HepG2 (cell line): ENCODE results near the gene NDUFAF8. TPM values are rescaled to one million over a fixed set of nuclear protein-coding genes. Genes with fewer than 3 reads are reported as not detected.

ENCODE experiments used
- ARHGAP35 ChIP-seq: sonication (generic); formaldehyde crosslinking; IDR thresholded peaks from 2 replicates; pipeline ENCODE4 v1.9.0; 2022; ENCODE audit warnings: mild to moderate bottlenecking, inconsistent platforms, moderate library complexity, missing genetic modification reagents, borderline replicate concordance
- ATF2 ChIP-seq: sonication (generic); formaldehyde crosslinking; IDR thresholded peaks from 2 replicates; pipeline ENCODE4 v1.4.0; 2020; ENCODE audit warnings: missing genetic modification reagents
- ATF7-NPFF ChIP-seq: sonication (generic); formaldehyde crosslinking; IDR thresholded peaks from 2 replicates; pipeline ENCODE4 v1.8.1; 2023; ENCODE audit warnings: mild to moderate bottlenecking, low read depth, missing genetic modification reagents, moderate library complexity
- CSRNP1 ChIP-seq: sonication (generic); formaldehyde crosslinking; IDR thresholded peaks from 2 replicates; pipeline ENCODE4 v1.8.1; 2023; ENCODE audit warnings: mild to moderate bottlenecking, missing genetic modification reagents
- LBX2 ChIP-seq: sonication (generic); formaldehyde crosslinking; IDR thresholded peaks from 2 replicates; pipeline ENCODE4 v1.5.0; 2020; ENCODE audit warnings: missing genetic modification reagents, mild to moderate bottlenecking, borderline replicate concordance
- MEIS1 ChIP-seq: sonication (generic); formaldehyde crosslinking; IDR thresholded peaks from 2 replicates; pipeline ENCODE4 v1.9.0; 2021; ENCODE audit warnings: mild to moderate bottlenecking, missing genetic modification reagents, moderate library complexity, borderline replicate concordance
- MTERF4 ChIP-seq: sonication (generic); formaldehyde crosslinking; IDR thresholded peaks from 2 replicates; pipeline ENCODE4 v1.8.0; 2023; ENCODE audit warnings: mild to moderate bottlenecking, missing genetic modification reagents
- RFX5 ChIP-seq: IDR thresholded peaks from 2 replicates; pipeline ENCODE4 v1.6.1; 2011; ENCODE audit warnings: low read depth, low read length, improper control_type of control experiment
- SRSF4 ChIP-seq: fragments of 200-400 bp; formaldehyde crosslinking; IDR thresholded peaks from one replicate; pipeline ENCODE4 v1.6.1; 2018; ENCODE audit warnings: mild to moderate bottlenecking, low read depth, low read length, moderate library complexity; ENCODE audit not compliant: poor library complexity, severe bottlenecking
- TARDBP ChIP-seq: sonication (generic); formaldehyde crosslinking; IDR thresholded peaks from 2 replicates; pipeline ENCODE4 v1.8.0; 2022; ENCODE audit warnings: mild to moderate bottlenecking, missing genetic modification reagents
- TEF ChIP-seq: sonication (generic); formaldehyde crosslinking; IDR thresholded peaks from 2 replicates; pipeline ENCODE4 v1.5.0; 2020; ENCODE audit warnings: missing genetic modification reagents
- TRIM24 ChIP-seq: sonication (generic); formaldehyde crosslinking; IDR thresholded peaks from 2 replicates; pipeline ENCODE4 v1.8.0; 2022; ENCODE audit warnings: mild to moderate bottlenecking, missing genetic modification reagents
- USF2 ChIP-seq, 2 experiments: sonication (generic) in 1 of 2; formaldehyde crosslinking in 1 of 2; IDR thresholded peaks; 2 replicates each; pipeline versions ENCODE4 v1.5.1 to v1.6.1; 2011 to 2020; ENCODE audit warnings: borderline replicate concordance in 1 of 2, low read depth in 1 of 2, low read length in 1 of 2, mild to moderate bottlenecking in 1 of 2, missing genetic modification reagents in 1 of 2, moderate library complexity in 1 of 2
- ZBTB3 ChIP-seq: sonication (generic); formaldehyde crosslinking; IDR thresholded peaks from 2 replicates; pipeline ENCODE4 v1.4.0; 2020; ENCODE audit warnings: low read depth, mild to moderate bottlenecking, moderate library complexity, missing genetic modification reagents, borderline replicate concordance
- ZNF274 ChIP-seq: sonication (generic); formaldehyde crosslinking; IDR thresholded peaks from 2 replicates; pipeline ENCODE4 v1.5.1; 2020; ENCODE audit warnings: mild to moderate bottlenecking, missing genetic modification reagents
- ZNF34 ChIP-seq: sonication (generic); formaldehyde crosslinking; IDR thresholded peaks from 2 replicates; pipeline ENCODE4 v1.4.0; 2020; ENCODE audit warnings: mild to moderate bottlenecking, missing genetic modification reagents, borderline replicate concordance
- ZNF704 ChIP-seq: sonication (generic); formaldehyde crosslinking; IDR thresholded peaks from 2 replicates; pipeline ENCODE4 v1.8.1; 2023; ENCODE audit warnings: mild to moderate bottlenecking, inconsistent platforms, moderate library complexity, missing genetic modification reagents, borderline replicate concordance
- polyA plus RNA-seq, 8 experiments: library from polyadenylated mRNA; depleted of rRNA in 3 of 8; stranded (reverse) in 7 of 8; unstranded in 1 of 8; fragments of >200 nt; fragmentation: Illumina TruSeq in 4 of 8; extraction: Trizol in 4 of 8; gene quantifications; 2 replicates each; pipeline versions ENCODE4 v1.2.1 to v1.2.3, GENCODE V29; 2011 to 2016; ENCODE audit warnings: low read depth in 4 of 8, missing spikeins in 1 of 8, mixed read lengths in 1 of 8; ENCODE audit not compliant: insufficient read depth in 1 of 8
- total RNA-seq, 5 experiments: library from RNA; depleted of rRNA; stranded (reverse); fragments of >200 nt; fragmentation: Illumina TruSeq; extraction: Trizol; gene quantifications; 2 replicates each; pipeline ENCODE4 v1.2.3, GENCODE V29; 2016; ENCODE audit warnings: low read depth in 1 of 5

Gene NDUFAF8
- total and polyA plus RNA-seq, 2 of the 13 experiments (the other 11 are each of a cell fraction or from before 2014, with no cell fraction given), result 75.6 to 233 TPM

GRCh38 chr17:81241648-81242420 is 2.7 kb downstream of the NDUFAF8 start (continued):
- TF ChIP-seq ZNF704 (CRISPR knock-in tag) (no peak), MEIS1 (CRISPR knock-in tag) (0 out of 2 replicates have a peak, but pooled peaks have one; percentile 50), CSRNP1 (CRISPR knock-in tag) (no peak), TARDBP (CRISPR knock-in tag) (no peak), ATF7-NPFF (CRISPR knock-in tag) (no peak; the same call in 1 of the 2 replicates), ZNF34 (CRISPR knock-in tag) (0 out of 2 replicates have a peak, but pooled peaks have one; percentile 70), MTERF4 (CRISPR knock-in tag) (peak; percentile 79), TRIM24 (CRISPR knock-in tag) (no peak), TEF (CRISPR knock-in tag) (no peak), ZNF274 (CRISPR knock-in tag) (no peak), ZBTB3 (CRISPR knock-in tag) (no peak), ATF2 (CRISPR knock-in tag) (0 out of 2 replicates have a peak, but pooled peaks have one; percentile 16), SRSF4 (no peak), RFX5 (no peak), USF2 (IDR thresholded peaks at IDR 0.05; ENCODE audit: low read depth, low read length) (no peak), USF2 (CRISPR knock-in tag; IDR thresholded peaks at IDR 0.05; ENCODE audit: borderline replicate concordance) (no peak), ARHGAP35 (CRISPR knock-in tag) (0 out of 2 replicates have a peak, but pooled peaks have one; percentile 26), LBX2 (CRISPR knock-in tag) (no peak)
